Activated CD4-positive, CD25-positive, alpha-beta regulatory T cell treated with anti-CD3 and anti-CD28 coated beads, Interleukin-2, amount 50 U/mL, for 24 hours (primary cell): ENCODE measurements around the gene NCS1.

Experiments
- ATAC-seq, 2 donors: fragments of 150-1000 bp; cut with Tn5 transposase; one replicate each; pipeline ENCODE4 v1.10.0; 2021; ENCODE audit warnings: mild to moderate bottlenecking in 1 of 2, moderate library complexity in 1 of 2

Gene NCS1

DNA sequence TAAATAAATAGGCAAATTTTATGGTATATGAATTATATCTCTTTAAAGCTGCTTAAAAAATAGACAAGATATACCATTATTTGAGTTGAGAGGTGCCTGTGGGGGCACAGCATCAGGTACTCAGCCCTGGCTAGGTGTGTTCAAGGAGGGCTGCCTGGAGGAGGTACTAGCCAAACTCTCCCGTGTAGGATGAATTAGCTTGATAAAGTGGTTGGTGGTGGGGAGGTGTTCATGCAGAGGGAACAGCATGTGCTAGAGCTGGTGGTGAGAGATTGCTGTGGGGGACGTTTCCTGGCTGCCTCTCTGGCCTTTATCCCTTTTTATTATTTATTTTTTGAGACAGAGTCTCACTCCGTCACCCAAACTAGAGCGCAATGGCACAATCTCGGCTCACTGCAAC lies 23.2 kb upstream of the NCS1 start:
- ATAC-seq: no peak

DNA sequence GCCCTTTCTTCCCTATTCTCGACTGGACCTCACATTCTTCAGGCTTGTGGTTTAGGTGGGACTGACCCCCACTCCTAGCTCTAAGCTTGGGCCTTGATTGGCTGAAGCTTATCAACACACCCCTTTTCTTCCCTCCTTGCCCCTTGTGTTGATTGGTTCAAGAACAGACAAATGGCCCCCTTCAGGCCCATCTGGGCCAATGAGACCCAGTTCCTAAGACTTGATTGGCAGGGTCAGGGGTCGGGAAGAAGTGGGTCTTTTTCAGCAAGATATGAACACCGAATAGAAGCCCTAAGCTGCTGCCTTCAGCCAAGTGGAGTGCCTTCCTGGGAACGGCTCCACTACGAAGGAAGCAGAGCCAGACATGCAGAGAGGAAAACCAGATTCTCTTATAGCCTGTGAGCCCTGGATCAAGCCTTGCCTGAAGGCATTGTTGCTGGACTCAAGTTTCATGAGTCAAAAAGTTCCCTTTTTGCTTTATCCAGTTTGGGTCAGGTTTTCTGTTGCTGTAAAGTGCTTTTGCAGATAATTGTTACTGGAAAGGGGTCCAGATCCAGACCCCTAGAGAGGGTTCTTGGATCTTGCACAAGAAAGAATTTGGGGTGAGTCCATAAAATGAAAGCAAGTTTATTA lies 22.4 kb upstream of the NCS1 start:
- no peak for ATAC-seq

DNA sequence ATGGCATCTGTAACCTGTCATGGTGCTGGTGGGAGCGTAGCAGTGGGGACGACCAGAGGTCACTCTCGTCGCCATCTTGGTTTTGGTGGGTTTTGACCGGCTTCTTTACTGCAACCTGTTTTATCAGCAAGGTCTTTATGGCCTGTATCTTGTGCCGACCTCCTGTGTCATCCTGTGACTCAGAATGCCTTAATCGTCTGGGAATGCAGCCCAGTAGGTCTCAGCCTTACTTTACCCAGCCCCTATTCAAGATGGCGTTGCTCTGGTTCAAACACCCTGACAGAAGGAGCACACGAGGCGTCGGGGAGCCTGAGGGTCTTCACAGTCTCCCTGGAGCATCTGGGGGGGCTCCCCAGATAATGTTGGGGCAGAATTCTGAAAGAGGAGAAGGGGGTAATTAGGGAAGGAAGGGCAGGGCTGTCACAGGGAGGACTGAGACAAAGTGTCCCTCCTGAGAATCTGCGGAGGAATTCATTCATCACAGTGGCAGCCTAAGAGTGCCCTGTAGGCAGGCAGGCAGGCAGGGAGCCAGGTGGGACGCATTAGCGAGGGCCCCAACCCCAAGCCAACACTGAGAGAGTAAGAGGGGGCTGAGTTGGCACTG lies 21.3 kb upstream of the NCS1 start:
- ATAC-seq: no peak

DNA sequence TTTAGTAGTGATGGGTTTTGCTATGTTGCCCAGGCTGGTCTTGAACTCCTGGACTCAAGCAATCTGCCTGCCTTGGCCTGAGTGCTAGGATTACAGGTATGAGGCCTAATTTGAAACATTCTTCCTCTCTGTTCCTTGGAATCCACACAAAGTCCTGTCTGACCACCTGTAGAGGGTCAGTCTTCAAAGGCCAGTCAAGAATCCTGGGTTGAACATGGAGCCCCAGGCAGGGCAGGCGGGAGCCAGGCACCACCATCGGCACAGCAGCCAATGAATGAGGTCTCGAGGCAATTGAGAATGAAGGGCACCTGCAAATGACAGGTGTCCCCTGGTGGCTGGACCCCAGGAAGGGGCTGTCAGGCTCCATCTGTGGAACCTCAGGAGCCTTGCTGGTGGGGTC lies 17.4 kb upstream of the NCS1 start:
- ATAC-seq: no peak

DNA sequence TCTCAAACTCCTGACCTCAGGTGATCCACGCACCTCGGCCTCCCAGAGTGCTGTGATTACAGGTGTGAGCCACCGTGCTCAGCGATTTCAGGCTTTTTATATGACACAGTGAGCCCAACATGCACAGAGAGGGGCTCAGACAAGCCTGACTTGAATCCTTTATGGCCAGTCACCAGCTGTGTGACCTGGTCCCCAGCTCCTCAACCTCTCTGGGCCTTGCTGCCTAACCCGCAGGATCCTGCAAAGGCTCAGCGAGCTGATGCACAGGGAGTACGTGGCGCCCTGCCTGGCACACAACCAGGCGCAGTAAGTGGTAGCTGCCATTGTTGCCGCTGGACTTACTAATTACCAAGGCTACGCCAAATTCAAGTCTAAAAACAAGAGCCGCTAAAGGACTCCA lies 16.6 kb upstream of the NCS1 start:
- ATAC-seq: no peak

DNA sequence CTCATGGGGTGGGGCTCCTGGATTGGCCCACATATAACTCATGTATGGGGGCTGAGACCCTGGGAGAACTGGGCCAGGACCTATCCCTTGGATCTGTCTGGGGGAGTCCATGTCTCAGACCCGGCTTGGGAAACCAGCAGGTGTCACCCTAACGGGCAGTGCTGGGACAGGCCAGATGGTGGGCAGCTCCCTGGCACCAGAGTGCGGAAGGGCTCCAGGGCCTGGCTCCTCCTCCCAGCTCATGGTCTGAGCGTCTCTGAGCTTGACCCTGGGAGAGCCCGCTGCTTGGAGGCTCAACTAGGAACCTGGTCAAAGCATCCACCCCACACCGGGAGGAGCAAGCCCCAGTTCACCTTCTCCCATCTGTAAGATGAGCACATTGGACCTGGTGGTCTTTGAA lies 15.5 kb upstream of the NCS1 start:
- no peak for ATAC-seq

GRCh38 chr9:130157079-130157478 lies 15.1 kb upstream of the NCS1 start:
- ATAC-seq: no peak

- no peak for ATAC-seq
Observed at GRCh38 chr9:130158001-130158400, 14.2 kb upstream of the NCS1 start.

- ATAC-seq: no peak
Observed at GRCh38 chr9:130159057-130159456, 13.1 kb upstream of the NCS1 start.

GRCh38 chr9:130159915-130160670 lies 12.1 kb upstream of the NCS1 start:
- ATAC-seq: peak in 1 of 2 donors; percentile 30

DNA sequence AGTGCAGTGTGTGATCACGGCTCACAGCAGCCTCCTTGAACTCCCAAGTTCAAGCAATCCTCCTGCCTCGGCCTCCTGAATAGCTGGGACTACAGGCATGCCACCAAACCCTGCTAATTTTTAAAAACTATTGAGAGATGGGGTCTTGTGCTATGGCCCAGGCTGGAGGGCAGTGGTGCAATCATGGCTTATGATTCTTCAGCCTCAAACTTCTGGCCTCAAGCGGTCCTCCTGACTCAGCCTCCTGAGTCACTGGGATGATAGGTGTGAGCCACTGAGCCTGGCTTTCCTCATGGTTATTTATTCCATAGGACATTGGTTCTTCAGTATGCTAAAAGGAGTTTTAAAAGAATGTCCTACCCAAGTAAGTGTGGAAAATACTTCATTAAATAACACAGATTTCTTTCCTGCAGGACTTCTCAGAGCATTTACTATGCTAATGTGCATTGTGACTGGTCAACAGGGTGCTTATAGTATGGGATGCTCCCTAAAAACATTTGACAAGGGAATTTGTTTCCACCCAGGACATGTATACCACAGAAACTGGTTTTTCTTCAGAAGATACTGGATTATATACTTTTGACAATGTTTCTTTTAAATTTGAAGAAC lies 11.2 kb upstream of the NCS1 start:
- no peak for ATAC-seq

GRCh38 chr9:130165579-130165978 lies 6.6 kb upstream of the NCS1 start:
- ATAC-seq: no peak

DNA sequence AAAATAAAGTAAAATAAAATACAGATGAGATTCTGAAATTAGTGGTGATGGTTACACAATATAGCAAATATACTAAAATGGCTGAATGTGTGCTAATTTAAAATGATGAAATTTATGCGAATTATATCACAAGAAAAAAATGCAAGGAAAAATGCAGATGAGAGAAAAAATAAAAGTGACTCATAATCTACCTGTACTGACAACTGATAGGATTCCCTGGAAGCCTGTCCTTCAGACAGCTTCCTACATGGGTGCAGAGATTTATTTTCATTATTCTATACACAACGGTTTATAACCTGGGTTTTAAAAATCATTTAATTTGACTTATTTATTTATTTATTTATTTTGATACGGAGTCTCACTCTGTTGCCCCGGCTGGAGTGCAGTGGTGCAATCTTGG lies 5.8 kb upstream of the NCS1 start:
- ATAC-seq: no peak

- no peak for ATAC-seq
Observed at GRCh38 chr9:130167927-130168326, 4.3 kb upstream of the NCS1 start.

DNA sequence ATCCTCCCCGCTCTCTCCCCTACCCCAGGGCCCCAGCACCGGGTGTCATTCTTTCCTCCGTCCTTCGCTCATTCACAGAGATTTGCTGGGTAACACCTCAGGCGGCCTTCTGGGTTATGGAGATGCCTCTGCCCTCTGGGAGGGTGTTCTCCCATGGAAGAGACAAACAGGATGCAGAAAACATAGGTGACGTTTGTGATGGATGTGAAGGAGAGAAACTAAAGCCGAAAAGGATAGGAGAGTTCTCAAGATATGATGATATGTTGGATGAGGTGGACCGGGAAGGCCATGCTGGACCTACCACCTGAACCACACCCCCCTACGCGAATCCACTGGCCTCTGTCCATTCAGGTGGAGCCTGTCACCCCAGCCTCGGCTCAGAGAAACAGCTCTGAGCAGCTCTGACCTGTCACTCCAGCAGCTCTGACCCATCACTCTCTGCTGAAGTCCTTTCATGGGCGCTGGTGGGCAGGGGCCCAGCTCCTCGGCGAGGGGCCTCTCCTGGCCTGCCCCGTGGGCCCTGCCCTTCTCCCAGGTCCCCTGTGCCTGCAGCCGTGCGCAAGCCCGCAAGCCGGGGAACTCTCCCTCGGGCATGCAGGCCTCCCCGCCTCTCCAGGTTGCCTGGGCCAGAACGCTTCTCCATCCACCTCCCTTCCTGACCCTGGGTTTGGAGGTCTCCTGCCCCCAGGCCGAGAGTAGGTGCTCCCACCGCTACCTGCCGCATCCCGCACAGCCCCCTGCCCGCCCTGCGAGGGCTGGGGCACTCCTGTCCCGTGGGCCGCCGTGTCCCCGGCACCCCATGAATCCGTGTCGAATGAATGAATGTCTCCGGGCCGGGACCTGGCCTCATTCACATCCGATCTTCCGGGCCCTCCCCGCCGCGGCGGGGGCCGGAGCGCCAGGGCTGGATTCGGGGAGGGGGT lies 717 bp upstream of the NCS1 start:
- ATAC-seq: peak in 1 of 2 donors; percentile 10

DNA sequence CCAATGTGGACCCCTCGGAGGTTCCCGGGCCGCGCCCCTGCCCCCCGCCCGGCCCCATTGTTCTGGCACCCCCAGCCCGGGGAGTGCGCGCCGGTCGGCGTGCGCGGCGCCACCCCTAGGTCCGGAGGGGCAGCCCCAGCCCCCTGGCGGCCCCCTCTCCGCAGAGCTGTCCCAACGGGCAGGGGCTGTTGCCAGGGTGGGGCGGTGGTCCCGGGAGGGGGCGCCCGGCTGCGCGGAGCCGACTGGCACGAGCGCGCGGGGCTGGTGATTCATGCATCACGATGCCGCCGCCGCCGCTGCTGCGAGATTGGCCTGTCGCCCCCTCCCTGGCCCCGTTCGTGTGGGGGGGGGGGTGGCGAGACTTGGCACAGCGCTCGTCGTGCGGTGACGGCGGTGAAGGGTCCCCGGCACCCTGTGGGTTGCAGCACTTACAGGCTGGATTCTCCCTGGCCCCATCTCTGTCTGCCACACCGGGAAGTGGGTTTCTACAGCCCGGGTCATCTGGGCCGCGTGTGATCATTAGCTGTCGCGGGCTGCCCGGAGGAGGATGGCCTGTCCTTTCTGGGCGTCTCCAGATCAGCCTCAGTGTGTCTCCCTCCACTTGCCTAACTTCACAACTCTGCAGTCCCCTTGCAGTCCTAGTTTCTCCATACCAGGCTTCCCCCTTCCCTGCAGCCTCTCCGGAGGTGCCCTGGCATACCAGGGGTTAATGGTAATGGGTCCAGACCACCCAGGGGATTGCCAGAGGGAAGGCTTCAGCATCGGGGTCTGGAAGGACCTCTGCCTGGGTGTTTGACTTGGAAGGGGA lies 858 bp downstream of the NCS1 start:
- peak; percentile 29 to 44 for ATAC-seq

DNA sequence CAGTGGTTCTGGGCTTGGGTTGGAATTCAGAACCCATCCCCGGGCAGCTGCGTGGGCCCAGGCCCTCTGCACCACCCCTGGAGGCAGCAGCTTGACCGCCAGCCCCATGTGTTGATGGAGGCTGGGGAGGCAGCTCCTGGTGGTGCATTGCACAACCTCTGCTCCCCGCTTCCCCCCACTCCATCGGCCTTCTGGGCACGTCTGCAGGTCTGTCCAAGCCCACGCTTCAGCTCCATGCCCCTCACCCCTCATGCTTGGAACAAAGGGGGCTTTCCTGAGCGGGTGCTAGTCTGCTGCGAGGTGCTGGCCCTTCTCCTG lies 1.4 kb downstream of the NCS1 start:
- no peak for ATAC-seq

DNA sequence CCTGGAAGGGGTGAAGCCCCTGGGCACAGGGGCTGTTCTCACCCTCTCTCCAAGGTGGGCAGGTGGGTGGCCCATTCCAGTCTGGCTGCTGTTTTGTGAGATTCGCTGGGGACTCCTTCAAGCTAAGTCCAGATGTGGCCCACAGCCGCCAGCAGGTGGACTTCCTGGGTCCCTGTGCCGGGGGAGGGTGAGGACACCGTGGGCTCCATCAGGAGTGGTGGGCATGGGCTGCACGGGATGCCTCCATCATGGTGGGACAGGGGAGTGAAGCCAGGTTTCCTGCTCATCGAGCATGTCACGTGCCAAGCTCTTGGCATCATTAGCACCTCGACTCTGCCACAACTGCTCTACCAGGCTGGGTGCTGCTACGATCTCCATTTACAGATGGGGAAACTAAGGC lies 1.8 kb downstream of the NCS1 start:
- ATAC-seq: no peak

DNA sequence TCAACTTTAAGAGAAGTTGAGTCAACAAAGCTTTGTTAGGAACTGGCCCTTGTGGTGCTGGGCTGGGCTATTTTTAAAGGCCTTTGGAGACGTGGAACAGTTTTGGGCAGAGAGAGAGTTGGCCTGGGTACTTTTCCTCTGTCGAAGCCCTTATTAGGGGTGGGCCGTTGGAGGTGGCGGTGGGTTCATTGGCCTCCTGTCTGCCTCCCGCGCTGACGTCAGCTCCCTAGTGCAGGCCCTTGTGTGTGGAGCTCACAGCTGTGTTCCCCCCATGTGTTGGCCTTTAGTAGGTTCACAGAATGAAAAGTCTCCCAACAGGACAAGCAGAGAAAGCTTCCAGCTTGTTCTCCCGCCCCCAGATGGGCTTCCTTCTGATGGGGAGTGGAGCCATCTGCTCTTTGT lies 2.7 kb downstream of the NCS1 start:
- no peak for ATAC-seq

DNA sequence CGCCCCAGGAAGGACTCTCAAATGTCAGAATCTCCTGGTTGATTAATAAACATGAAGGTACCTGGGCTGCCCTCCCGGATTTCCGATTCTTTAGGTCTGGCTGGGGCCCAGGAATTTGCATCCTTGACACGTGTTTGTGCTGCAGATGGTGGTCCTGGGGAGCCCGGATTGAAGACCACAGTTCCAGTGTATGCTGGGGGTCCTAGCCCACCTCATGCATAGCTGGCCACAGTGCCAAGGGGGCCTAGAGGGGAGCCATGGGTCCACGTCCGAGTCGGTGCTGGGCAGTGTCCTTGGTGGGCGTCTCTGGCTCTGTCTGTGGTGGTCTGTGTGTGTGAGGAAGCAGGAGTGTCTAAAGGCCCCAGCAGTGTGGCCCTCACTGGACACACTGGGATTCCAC lies 3.2 kb downstream of the NCS1 start:
- no peak for ATAC-seq

DNA sequence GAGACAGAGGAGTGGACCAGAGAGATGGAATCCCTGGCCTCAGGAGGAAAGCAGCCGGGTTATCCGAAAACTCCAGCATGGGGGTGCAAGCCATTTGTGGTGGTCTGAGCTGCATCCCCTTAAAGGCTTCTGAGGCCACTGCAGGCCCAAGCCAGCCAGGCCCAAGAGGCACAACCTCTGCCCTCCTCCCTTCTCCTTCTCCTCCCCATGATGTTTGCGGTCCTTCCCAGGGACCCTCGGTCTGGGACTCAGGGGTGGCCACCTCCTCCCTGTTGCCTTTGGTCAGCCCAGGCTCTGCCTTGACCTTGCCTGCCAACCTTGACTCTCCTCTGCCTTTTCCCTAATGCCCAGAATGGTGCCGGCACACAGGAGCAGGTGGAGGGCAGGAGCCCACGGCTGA lies 4.6 kb downstream of the NCS1 start:
- ATAC-seq: no peak
